ENCODE data around the gene TTC3.

Gene TTC3

DNA sequence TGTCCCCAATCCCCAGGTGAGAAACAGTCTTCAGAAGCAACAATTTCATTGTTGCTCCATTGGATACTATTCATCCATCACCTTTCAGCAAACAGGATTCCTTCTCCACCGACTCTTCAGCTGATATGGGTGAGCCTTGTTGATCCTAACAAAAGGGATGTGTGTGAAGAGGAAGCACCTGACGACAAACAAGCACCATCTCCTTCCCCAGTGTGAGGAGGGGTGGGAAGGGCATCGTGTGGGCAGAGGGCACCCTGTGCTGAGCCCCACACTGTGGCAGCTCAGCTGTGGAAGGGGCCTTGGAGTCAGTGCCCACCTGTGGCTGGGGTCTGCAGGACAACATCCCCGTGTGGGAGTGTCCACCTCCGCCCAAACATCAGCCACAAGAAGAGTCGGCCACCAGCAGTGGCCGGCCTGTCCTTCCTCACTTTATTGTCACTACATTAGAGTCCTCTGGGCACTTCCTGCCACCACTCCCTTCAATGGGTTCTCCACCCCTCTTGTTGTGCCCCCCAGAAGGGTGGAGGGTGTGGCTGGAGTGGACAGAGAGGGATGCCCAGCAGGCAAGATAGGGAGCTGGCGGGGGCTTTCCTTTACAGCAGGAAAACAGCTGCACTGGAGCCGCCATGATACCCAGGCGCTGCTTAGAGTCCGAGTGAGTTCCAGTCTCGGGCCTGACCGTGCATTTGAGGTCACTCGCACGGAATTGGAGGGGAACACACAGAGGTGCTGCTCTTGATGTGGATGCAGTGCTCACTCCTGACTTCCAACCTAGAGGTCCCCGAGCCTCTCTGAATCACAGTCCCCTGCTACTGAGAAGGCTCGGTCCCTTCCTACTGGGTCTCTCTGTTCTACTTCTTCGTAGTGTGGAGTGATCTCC, 153.2 kb downstream of the TTC3 start:
- no peak for DNase-seq

DNA sequence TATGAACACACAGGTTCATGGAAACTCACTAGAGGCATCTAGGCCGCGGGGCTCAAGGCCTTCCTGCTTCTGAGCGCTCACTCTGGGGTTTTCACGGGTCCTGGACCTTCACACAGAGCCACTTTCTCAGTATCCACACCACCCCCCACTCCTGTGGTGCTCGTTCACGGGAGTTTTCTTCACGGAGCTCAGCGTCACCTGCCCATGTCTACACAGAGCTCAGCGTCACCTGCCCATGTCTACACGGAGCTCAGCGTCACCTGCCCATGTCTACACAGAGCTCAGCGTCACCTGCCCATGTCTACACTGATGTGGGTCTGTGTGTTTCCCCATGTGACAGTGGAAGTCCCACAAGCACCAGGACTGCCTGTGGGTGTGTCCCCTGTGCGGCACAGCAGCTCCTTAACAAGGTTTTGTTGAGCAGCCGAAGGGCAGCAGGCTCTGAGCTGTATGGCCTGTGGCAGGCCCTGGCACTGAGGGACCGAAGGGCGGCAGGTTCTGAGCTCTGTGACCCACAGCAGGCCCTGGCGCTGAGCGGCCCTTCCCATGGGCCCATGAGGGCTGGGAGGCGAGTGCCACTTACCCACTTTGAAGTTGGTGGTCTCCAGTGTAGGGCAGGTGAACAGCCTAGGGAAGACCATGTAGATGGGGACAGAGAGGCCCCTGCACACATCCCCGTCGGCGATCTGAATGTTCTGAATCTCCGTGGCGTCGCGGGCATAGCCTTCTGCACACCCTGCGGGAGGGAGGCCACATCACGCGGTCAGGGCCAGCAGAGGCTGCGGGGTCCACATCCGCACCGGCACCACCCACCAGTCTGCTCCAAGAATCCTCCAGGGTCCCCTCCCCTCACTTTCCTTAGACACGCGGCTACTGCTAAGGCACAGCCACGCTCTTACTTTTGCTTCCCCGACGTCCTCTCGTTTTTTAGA, 154.3 kb downstream of the TTC3 start:
- no peak for DNase-seq

DNA sequence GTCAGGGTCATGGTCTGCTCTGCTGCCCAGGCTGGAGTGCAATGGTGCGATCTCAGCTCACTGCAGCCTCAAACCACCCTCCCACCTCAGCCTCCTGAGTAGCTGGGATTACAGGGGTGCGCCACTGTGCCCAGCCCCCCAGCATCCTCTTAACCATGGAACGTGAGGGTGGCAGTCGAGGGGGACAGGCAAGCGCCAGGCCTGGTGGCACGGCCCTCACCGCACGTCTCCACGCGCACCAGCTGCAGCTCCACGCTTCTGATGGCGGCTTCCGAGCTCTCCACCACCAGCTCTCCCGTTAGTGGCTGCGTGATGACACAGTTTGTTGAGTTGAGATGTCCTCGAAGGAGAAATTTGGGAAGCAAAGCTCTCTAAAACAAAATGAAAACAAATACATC, 154.9 kb downstream of the TTC3 start:
- DNase-seq: no peak

- DNase-seq: no peak
Measured at GRCh38 chr21:37230632-37231248, 157.7 kb downstream of the TTC3 start.

DNA sequence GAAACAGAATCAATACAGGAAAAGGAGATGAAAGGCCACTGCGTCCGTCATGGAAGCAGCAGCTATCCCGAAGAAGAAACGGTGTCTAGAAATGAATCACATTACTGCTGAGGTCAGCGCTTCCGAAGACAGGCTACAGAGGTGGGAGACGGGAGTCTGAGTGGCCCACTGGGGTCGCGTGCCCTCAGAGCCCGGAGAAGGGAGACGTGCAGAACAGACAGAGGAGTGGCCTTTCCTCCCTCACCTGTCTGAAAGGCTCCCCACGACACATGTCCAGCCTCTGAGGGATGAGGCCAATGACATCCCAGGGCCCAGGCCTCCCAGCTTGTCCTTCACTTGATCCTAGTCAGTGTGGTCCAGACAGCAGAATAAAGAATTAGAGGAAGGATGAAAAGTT, 158.2 kb downstream of the TTC3 start:
- DNase-seq: no peak

- DNase-seq: no peak
Measured at GRCh38 chr21:37231671-37232070, 158.6 kb downstream of the TTC3 start.

GRCh38 chr21:37232274-37233018, 159.4 kb downstream of the TTC3 start:
- no peak for DNase-seq

DNA sequence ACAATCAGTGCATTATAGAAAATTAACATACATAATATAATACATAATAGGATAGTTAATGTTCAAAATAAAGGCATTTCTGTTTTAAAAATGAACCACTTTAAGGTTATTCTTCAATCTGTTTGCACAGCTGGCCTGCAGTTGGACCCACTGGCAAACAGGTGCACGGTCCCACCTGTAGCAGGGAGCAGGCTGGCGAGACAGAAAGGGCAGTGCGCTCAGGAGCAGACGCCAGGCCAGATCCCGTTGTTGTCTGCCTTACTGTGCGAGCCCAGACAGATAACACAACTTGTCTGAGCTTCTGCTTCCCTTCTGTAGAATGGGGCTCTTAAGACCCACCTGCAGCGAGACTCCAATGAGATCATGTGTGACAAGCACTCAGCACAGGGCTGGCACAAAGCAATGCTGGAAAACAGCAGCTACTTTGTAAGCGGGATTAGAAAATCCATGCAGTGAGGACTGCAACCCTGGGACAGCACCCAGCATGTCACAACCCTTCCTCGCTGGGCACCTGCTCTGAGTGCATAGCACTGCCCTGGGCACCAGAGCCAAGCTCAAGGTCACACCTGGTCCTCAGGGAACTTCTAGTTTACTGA, 160.6 kb downstream of the TTC3 start:
- no peak for DNase-seq

- no peak for DNase-seq
Measured at GRCh38 chr21:37237346-37237745, 164.3 kb downstream of the TTC3 start.

GRCh38 chr21:37237764-37238163, 164.7 kb downstream of the TTC3 start:
- DNase-seq: no peak

DNA sequence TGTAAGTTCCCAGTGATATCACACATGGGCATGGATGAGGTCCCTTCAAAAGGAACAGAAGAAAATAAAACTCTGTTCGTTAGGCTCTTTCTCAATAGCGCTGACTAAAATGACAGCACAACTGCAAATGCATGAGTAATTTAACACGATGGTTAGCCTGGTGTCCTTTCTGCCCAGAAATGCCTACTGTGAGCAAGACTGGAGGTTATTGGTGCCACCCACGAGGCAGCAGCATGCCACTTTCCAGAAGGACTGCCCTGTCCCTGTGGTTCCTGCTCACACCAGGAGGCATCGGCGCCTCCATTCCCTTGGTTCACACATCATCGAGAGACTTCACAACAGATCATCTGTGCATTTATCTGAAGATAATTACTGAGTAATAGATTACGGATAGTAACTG, 167.9 kb downstream of the TTC3 start:
- DNase-seq: peak; percentile 54

DNA sequence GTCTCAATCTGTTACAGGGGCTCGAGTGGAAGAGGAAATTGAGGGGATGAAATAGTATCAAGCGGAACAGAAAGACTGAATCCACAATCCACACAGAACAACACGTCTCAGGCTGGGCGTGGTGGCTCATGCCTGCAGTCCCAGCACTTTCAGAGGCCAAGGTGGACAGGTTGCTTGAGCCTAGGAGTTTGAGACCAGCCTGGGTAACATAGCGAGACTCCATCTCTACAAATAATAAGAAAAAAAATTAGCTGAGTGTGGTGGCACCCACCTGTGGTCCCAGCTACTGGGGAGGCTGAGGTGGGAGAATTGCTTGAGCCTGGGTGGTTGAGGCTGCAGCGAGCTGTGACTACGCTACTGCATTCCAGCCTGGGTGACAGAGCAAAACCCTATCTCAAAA, 168.4 kb downstream of the TTC3 start:
- DNase-seq: no peak

- DNase-seq: no peak
Measured at GRCh38 chr21:37243961-37244360, 170.9 kb downstream of the TTC3 start.

DNA sequence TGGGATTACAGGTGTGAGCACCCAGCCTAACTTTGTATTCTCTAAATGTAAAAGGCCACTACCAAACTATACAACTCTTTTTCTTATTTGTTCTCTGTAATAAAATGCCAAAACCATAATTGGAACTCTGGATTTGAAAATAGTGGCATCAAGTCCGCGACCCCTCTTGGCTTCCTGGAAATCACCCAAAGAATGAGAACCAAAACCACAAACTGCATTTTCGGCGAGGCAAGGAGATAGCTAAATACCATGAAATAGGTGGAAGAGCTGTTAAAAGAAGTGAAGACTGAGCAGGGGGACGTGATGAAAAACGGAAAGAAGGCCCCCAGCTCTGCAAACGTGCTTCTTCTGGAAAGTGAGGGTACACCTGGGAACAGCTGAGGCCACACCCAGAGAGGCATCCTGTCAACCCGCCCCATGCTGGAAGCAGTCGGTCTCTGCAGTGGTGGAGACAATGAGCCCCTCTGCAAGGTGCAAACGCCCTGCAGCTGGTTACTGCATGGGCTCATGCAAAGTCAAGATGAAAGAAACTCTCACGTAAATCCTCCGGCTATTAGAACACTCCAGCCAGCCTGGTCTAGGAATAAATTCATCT, 171.5 kb downstream of the TTC3 start:
- DNase-seq: no peak

DNA sequence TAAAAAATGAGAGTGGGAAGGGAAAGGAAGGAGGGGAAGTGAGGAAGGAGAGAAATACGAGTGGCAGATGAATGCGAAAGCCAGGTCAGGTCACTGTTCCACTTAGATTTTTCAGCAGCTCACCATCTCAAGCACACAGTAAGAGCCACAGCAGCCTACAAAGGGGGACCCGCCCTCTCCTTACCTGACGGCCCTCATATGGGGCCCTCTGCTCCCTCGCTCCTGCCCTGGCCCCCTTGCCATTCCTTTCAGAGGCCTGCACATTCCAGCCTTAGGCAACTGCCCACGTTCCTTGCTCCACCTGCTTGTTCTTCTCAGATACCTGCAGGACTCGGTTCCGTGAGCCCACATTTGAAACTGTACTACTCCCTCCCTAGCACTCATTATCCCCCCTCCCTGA, 172.1 kb downstream of the TTC3 start:
- DNase-seq: no peak

DNA sequence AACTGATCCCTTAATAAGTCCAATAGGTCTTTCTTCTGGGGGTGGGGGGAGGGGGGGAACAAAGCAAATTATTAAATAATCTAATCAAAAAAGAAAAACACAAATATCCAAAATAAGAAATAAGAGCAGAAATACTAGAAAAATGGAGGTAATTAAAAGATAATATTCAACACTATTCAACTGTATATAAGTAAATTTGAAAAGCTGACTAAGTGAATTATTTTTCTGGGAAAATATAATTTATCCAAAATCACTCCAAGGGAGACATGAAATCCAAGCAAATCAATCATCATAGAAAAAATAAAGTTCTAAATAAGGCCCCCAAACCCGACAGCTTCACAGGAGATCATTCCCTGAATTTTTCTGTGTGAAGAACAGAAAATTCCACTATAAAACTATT, 175.2 kb downstream of the TTC3 start:
- DNase-seq: no peak

DNA sequence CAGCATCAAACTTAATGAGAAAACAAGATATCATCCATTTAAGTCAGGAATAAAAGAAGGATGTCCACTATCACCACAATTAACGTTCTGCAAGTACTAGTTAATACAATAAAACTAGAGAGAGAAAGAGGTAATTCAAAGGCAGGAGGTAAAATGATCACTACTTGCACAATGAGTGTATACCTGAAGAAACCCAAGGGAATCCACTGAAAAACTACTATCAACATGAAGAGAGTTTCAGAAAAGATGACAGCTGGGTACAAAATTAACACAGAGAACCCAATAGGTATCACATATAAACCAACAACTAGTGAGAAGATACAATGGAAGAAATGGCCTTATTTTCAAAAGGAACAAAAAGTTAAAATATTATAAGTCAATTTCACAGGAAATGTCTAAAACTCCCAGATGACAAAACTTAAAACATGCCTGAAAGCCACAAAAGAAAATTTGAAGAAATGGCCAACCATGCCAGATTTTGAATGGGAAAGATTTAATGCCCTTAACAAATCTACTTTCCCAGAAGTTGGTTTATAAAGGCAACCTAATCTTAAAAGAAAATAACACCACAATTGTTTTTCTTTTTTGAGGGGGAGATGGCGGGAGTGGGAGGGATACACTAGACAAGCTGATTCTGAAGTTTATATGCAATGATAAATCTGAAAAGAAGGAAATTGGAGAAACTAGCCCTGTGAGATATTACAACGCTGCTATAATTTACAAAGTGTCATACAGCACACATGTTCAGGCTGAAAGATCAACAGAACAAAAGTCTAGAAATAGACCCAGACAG, 176.3 kb downstream of the TTC3 start:
- no peak for DNase-seq

DNA sequence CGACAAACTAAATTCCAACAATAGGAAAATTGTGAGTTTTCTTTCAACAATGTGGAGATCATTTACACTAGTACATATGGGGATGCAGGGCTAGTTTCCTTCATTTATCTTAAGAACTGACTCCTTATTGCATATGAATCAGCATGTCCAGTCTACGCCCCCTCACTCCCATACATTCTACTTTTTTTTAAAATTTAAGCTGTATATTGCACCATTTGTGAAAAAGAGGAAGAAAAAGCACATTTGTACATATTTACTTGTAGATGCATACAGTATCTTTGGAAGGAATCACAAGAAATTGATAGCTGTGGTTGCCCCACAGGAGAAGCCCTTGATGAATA, 178.2 kb downstream of the TTC3 start:
- DNase-seq: peak; percentile 78

All from suppressor macrophage treated with lipopolysaccharide for 4 hours (primary cell).